Fibroblast of lung (primary cell): ENCODE data around the gene C1orf115.

ENCODE experiments used
- EZH2 ChIP-seq: IDR thresholded peaks from 2 replicates; pipeline ENCODE4 v1.5.1; 2012; ENCODE audit warnings: low read length, control low read depth, mild to moderate bottlenecking; ENCODE audit errors: missing control alignments
- TF ChIP-seq, protein P1 (sequence below), 2 donors: IDR thresholded peaks in 1 of 2; conservative IDR thresholded peaks in 1 of 2; 1 replicate in 1 of 2; 2 replicates in 1 of 2; pipeline ENCODE4 v1.5.1; 2011 to 2012; ENCODE audit warnings: low read length in 2 of 2, control low read depth in 1 of 2, inconsistent platforms in 1 of 2, low read depth in 1 of 2, mild to moderate bottlenecking in 1 of 2

DNA sequence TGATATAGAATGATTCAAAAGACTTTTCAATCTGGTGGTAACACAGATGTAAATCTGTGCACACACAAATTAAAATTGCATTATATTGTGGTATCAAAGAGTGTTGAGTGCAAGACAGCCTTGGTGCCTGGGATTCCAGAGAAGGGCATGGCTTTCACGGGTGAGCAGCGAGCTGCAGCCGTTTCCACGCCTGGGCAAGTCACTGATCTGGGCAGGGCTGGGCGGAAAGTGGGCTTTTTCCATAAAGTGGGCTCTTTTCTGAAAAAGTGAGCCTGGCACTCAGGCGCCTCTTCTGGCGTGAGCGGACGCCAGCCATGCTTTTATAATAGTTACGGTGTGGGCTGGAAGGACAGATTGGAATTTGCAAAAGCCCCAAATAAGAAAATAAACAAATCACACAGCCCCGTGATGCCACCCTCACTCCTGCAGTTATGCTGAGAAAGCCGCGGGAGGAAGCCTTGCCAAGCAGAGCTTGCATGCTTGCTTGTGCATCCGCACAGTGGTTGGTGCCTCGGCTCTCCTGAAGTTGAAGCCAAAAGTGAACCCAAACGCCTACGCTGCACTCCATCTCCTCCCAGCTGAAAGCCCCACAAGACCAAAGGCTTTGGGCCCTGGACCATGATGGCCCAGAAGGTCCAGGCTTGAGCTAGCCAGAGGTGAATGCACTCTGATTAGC is 7.1 kb upstream of the C1orf115 start:
- TF ChIP-seq, protein P1, sequence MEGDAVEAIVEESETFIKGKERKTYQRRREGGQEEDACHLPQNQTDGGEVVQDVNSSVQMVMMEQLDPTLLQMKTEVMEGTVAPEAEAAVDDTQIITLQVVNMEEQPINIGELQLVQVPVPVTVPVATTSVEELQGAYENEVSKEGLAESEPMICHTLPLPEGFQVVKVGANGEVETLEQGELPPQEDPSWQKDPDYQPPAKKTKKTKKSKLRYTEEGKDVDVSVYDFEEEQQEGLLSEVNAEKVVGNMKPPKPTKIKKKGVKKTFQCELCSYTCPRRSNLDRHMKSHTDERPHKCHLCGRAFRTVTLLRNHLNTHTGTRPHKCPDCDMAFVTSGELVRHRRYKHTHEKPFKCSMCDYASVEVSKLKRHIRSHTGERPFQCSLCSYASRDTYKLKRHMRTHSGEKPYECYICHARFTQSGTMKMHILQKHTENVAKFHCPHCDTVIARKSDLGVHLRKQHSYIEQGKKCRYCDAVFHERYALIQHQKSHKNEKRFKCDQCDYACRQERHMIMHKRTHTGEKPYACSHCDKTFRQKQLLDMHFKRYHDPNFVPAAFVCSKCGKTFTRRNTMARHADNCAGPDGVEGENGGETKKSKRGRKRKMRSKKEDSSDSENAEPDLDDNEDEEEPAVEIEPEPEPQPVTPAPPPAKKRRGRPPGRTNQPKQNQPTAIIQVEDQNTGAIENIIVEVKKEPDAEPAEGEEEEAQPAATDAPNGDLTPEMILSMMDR (conservative IDR thresholded peaks at IDR 0.05 in 1 of 2, IDR thresholded peaks at IDR 0.05 in 1 of 2; ENCODE audit: low read depth in 1 of 2, low read length in 2 of 2): no peak
- no peak for TF ChIP-seq EZH2
